Urothelium cell line (cell line): Measurements from ENCODE around the gene TCHHL1.
"Not testable (repeated sequence)": the region's sequence is repeated elsewhere in the genome, so short reads cannot be mapped to it uniquely, and the experiment has no call there.

Experiments
- DNase-seq: peaks from one replicate; pipeline ENCODE4 v3.0.0; 2011; ENCODE audit warnings: low spot score, mixed read lengths
- FAIRE-seq: peaks from 2 replicates; lab custom pipeline; 2011; peaks lifted over from hg19 to GRCh38; lab: Jason Lieb, UNC

TCHHL1 gene

DNA sequence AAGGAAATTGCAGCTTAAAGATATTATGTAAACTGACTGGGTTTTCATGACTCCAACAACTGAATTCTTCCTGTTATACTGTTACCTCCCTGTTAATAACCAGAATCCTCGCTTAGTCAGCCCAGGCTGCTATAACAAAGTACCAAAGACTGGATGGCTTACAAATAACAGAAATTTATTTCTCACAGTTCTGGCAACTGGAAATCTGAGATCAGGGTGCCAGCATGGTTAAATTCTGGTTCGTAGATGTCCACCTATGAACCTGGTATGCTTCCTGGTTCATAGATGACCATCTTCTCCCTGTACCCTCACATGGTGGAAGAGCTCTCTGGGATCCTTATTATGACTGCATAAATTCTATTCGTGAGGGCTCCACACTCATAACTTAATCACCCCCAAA lies 8.1 kb upstream of the TCHHL1 start:
- FAIRE-seq (no peak), DNase-seq (no peak)

DNA sequence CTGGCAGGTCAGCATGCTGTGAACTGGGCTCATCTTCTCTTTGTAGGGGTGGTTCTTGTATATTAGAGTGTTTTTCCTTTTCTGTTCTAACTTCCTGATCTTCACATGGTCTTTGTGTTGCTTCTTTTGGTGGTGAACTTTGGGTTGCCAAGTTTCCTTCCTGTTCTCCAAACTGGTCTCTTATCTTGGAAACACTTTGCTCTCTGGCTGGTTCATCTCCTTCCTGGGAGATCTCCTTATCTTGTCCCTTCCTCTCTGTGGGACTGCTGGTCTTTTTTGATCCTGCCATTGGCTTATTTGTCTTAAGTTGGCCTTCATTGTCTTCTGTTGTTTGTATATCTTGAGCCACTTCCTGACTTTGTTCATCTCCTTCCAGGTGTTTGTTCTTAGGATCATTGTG lies 2.1 kb downstream of the TCHHL1 start:
- no peak for DNase-seq
- FAIRE-seq: no peak

DNA sequence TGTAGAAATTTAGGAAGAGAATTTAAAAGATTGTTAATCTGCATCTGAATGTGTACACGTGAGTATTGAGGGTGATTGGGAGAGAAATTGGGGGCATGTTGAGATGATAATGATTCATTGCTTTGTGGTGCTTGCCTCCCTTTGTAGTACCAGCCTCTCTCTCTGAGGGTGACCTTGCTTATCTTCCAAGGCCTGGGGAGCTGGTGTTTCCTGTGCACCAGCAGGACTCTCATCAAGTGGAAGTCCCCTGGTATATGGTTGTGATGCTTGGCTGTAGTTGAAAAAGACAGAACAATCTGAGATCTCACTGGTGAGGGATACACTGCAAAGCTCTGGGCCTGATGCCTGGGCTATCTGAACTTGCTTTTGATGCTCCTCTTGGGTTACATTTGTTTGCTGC lies 4.0 kb downstream of the TCHHL1 start:
- FAIRE-seq: no peak
- no peak for DNase-seq

DNA sequence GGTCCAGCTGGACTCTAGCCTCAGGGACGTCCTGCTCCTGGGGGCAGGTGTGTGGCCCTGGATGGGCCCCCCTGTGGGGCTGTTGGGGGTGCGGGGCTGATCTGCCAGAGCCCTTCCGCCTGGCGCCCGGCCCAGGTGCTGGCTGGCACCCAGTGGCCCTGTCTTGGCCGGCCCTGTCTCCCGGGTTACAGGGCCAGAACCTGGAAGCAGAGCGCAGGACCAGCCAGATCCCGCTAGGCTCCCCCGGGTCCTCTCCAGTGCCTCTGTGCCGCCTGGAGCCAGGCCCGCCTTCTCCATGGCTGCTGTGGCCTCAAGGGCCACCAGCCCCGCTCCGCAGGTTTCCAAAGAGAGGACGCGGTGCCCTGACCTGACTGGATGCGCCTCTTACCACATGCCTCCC lies 7.8 kb downstream of the TCHHL1 start:
- not testable (repeated sequence) for FAIRE-seq, DNase-seq

DNA sequence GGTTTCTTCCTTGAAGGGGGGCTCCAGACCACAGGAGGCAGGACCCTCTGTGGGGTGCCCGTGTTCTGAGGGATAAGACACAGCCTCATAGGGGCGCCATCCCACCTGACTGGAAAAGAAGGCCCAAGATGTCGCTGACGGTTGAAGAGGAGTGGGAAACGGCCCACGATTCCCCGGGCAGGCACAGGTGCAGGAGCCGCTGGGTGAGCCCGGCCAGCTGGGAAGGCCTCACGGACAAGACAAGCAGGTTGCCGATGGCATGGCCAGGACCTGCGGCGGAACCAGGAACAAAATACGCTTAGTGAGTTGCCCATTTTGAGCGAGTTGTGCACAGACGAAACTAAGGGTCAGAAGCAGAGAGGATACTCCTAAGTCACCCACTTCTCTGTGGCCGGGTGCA lies 8.4 kb downstream of the TCHHL1 start:
- not testable (repeated sequence) for DNase-seq, FAIRE-seq

DNA sequence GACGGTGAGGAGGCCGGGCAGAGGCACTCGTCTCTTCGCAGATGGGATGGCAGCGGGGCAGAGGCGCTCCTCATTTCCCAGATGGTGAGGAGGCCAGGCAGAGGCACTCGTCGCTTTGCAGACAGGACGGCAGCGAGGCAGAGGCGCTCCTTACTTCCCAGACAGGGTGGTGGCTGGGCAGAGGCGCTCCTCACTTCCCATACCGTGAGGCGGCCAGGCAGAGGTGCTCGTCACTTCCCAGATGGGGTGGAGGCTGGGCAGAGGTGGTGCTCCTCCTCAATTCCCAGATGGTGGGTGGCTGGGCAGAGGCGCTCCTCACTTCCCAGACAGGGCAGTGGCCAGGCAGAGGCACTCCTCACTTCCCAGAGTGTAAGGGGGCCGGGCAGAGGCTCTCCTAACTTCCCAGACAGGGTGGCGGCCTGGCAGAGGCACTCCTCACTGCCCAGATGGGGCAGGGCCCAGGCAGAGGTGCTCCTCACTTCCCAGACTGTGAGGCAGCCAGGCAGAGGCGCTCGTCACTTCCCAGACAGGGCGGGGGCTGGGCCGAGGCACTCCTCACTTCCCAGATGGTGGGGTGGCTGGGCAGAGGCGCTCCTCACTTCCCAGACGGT lies 9.9 kb downstream of the TCHHL1 start:
- DNase-seq (no peak), FAIRE-seq (no peak)

DNA sequence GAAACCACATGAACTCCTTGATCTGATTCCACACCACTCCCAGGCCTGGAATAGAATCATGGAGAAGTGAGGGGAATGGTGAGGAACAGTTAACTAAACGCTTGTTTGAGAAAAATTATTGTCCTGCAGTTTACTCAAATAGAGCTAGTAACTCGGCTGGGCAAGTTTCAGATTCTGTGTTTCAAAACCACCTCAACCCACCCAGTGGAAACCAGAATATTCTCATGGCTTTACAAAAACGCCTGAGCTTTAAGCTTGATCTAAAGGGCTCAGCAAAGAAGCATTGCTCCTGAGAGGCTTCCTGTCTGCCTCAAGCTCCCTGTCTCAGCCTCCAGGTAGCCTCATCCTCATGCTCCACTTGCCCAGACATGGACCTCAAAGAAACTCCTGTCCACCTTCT lies 16.6 kb downstream of the TCHHL1 start:
- FAIRE-seq: no peak
- DNase-seq: no peak

DNA sequence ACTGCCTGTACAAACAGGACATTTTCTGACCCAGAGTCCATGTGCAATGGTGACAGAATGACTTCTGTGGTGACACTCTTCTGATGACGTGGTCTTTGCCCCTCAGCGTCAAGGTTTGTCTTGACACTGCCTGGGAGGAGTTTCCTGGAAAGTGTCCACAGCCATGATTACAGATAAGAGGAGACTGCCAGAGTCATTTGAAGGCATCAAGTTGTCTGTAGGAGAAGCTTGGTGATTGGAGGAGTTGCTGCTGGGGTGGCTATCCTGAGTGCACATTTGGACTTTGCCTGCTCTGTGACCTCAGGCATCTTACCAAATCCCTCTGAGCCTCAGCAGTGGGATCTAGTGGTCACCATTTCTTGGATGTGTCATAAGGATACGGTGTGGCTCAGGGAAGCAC lies 17.7 kb downstream of the TCHHL1 start:
- no peak for FAIRE-seq
- DNase-seq: no peak

DNA sequence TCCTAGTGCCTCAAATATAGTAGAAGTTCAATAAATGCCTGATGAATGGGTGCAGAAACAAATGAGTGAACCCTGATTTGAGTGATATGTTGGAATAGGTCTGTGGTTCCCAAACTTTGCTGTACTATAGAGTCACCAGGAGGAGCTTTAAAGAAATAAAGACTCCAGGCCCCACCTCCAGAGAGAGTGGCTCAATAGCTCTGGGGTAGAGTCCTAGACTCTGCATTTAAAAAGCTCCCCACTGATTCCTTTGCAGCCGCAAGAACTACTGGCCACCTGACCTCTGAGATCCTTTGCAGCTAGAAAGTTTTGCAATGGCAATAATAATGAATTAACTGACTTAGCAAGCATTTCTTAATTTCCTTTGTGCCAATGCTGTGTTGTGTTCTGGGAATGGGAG lies 20.9 kb downstream of the TCHHL1 start:
- no peak for DNase-seq
- FAIRE-seq: no peak

DNA sequence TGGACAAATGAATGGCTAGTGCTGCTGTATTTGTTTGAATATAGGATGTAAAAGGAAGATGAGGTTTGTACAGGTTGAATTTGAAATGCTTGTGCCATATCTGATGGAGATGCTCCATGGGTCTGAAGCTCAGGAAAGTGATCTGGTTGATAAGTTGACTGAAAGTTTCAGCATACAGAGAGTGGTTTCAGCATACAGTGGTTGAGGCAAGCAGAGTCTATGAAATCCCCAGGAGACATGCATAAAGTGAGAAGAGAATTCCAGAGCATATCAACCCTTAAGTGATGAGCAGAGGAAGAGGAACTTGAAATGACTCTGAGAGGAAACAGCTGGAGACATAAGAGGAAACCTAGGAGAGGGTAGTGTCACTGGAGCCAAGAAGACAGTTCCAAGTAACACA lies 21.7 kb downstream of the TCHHL1 start:
- no peak for FAIRE-seq
- DNase-seq: no peak

DNA sequence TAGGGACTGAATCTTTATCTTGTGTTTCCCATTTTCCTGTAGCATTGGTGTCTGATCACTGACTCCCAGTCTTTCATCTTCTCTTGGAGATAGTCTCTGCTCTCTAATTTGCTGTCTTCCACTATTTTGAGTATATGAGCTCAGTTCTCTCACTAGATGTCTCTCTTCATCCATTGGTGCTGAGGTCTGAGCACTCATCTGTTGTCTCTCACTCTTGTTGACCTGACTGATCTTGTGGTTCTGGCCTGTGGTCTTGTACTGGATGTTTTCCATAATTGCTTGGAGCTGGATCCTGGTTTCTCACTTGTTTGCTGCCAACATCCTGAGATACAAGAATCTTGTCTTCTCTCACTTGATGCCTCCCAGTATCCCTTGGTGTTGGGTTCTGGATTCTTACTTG lies 26.9 kb downstream of the TCHHL1 start:
- DNase-seq (no peak), FAIRE-seq (no peak)

DNA sequence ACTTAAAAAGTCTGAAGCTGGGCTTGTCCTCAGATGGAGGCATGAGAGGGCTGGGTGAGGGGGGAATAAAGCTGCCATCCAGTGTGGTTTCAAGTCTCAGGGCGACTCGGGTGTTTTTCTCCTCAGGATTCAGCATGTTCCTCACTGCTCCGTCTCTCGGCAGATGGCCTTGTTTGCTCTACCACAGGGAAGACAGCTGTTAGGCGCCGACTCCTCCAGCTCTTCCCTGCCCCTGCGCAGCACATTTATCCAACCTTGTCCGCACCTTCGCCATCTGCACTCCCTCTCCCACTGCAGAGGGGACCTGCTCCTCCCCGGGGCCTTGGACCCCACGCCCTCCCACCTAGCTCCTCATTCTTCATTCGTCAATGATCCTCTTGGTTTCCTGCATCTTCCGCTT lies 35.5 kb downstream of the TCHHL1 start:
- FAIRE-seq (no peak), DNase-seq (no peak)

DNA sequence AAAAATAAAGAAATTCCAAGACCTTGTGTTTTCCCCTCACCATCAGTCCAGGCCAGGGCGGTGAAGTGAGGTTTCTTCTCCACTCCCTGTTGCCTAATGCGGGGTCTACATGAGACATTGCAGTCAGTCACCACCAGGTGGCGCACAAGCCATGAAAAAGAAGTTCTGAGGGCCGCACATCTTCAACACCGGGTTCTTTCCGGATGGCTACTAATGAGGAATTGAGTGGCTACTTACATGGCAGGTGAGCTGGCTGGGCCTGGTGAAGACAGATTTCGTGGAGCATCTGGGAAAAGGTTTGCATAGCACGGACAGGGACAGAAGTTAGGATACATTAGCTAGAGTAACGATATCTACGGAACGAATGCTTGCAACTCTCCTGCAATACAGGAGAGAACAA lies 36.3 kb downstream of the TCHHL1 start:
- FAIRE-seq (peak; percentile 37), DNase-seq (peak; percentile 80)

DNA sequence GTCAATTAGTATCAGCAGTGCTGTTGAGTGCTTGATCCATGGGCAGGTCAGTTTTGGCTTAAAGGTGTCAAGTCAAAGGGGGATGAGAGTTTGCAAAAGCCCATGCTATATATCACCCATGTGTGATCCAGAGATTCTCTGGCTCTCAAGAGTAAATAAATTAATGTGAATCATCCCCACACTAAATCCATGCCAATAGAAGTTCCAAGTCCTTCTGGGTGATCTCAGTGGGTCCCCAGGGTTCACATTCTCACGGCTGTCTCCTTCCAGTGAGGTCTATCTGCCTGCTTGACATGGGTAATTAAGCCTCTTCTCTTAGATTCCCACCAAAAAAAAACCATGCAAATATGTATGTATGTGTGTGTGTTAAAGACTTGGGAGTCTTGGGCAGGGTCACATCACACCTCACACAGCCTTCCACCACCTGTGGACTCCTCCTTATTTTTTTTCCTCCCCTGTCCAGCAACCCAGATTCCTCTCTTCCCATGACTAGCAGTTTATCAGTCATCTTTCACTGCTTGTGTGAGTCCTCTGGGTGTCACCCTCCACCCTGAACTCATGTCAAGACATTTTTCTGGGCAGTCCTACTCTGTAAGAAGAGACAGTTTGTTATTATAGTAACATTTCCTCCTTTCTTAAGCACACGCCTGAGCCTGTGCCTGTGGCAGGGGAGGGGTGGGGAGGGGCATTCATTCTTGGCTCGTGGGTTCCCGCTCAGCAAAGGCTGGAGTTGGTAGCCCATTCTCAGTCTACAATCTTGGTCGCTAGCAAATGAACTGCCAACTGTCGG lies 37.8 kb downstream of the TCHHL1 start:
- no peak for FAIRE-seq
- no peak for DNase-seq

DNA sequence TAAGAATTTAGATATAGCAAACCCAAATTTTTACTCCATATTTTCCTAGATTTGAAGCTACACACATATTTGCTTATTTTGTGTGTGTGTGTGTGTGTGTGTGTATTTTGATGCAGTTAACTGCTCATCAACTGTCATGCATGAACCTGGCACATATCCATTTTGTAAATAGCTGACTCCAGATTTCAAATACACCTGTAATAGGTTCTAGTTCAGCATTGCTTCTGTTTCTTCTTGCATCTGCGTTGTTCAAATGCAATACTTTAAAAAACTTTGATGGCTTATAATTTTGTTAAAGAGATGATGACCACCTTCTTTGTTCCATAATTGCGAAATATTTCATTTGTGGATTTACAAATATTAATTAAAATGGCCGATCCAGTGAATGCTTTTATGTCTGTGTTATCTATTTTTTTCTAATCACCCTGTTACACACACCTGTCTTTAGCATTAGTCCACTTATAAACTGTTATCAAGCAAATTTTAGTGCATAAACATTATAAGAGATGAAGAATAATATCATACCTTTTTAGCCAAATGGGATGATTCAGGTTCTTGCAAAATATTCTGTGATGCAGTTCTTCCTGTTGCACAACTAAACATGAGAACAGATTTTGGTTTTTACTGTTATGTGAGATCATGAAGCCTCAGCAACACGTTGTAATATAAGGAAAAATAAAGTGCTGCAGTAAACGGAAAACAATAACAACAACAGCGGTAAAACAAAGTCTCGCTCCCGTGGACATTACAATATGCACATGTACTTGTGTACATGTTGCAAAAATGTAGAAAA lies 39.4 kb downstream of the TCHHL1 start:
- FAIRE-seq: no peak
- DNase-seq: no peak

DNA sequence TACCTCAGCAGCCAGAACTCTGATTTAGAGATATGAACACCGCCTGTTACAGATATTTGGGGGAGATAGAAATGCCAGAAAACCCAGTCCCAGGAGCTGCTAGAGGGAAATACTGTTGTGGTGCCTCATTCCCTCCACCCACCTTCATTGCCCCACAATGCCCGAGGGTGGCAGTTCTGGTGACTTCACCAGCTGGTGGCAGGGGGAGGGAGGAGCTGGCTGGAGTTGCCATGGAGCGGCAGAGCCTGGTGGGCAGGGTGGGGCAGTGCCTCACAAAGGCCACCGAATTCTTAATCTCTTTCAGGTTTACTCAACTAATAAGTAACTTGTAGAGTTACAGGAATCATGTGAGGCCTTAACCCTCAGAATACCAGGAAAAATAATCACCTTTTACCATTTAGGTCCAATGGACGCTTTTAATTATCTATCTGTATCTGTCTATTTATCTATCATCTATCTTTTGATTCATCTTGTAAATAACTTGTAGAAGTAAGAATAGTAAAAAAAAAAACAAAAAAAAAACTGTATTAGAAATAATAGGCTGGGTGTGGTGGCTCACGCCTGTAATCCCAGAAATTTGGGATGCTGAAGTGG lies 40.4 kb downstream of the TCHHL1 start:
- FAIRE-seq (no peak), DNase-seq (peak; percentile 83)

DNA sequence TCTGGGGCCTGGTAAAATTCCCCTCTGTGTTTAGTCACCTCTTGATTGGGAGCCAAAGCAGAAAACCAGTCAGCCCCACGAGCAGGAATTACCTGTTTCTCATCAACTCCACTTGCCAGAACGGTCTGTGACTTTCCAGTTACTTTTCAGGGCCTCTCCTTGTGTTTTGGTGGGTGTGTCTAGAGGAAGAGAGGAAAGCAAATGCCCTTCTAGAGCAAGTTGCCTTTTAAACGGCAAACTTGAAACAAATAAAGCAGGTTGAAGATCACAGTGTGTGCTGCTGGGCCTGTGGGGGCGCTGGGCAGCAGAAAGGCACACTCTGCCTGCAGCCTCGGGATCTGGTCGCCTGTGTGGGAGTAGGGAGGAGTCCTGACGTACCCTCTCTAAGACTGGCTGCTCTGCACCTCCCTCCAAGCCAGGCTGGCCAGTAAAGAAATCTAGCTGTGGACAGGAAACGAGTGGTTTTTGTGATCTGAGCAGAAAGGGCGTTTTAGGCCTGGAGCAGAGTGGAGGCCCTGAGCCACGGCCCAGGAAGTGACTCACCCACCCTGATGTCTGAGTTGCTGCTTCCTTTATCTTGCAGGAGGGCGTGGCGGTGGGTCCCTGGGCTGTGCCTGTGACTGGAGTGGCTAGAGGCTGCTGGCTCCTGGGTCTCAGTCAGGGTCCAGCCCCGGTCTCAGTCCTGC lies 41.0 kb downstream of the TCHHL1 start:
- FAIRE-seq (peak; percentile 5), DNase-seq (peak; percentile 92)

DNA sequence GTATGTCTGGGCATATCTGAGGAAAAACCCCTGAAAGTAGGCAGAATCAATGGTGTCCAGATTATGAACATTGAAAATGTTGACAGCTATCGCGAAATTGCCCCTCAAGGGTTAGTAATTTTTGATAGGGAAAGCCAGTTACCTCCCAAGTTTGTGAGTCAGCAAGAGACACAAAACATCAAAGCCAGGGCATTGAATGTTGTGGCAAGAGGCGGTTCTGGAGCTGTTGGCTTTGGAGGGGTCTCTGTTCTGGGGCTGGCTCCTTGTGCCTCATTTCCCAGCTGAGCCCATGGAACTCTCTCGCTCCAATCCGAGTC lies 41.5 kb downstream of the TCHHL1 start:
- FAIRE-seq: no peak

DNA sequence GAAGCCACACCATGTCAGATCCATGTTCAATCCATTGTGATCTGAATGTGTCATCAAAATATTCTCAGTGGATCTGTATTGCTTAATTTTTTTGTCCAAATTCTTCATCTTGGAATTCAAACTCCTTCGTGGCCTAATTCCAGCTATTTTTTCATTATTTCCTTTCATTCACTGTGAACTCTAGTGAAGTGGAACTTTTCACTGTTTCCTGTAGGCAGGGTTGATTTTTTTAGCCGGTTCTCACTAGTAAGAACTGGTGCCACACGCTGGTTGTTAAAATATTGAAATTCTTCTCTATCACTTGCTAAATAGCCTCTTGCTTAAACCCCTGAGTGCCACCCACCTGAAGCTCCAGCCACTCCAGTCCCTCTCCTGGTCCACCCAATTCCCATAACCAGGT lies 44.5 kb downstream of the TCHHL1 start:
- no peak for FAIRE-seq
- no peak for DNase-seq

More for the DNA sequence above, 41.5 kb downstream of the TCHHL1 start:
- DNase-seq: no peak

DNA sequence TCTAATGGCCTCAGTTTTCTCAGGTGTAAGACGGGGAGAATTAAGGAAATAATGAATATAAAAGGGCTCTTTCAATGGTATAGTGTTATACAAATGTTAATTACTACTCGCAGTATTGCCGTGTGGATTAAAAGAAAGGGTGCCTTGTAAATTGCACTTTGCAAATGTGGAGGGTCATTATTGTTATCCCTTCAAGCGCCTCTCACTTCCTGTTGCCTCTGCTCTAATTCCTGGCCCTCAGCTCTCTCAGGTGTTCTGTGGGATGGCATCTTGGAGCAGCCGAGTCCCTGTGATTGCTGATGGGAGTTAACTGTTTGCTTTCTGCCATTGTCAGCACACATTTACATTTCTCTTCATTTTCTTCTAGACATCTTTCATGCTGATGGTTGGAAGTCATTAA lies 45.0 kb downstream of the TCHHL1 start:
- DNase-seq (no peak), FAIRE-seq (no peak)

DNA sequence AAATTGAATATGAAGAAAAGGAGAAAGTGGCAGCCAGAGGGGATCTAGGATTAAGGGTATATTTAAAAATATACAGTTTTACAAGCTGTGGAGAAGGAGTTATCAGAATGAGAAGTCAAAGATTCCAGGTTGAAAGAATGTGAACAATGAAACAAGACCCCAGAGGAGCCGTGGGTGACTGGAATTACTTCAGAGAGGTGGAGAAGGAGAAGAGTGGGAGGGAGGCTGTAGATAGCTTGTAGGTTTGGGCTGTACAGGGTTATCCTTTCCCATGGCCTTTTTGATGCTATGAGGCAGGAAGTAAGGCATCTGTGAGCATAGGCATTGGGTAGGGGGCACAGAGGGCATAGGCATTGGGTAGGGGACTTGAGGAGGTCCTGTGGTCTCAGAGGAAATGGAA lies 46.8 kb downstream of the TCHHL1 start:
- FAIRE-seq: no peak
- no peak for DNase-seq
